ENCODE results near the gene DOCK8. TPM values are rescaled to one million over a fixed set of nuclear protein-coding genes. Genes with fewer than 3 reads are reported as not detected.

Gene DOCK8
- total and polyA plus RNA-seq, 2 experiments from 2014 or later = 0.94 to 1.2 TPM

- no peak overlapping the region for H3K4me3 Mint-ChIP-seq
Observed at GRCh38 chr9:437066-437465, 222.4 kb downstream of the DOCK8 start.

More at GRCh38 chr9:437066-437465, 222.4 kb downstream of the DOCK8 start:
- Histone ChIP-seq H3K36me3 (ENCODE audit: insufficient read depth) (no peaks in the 10 kb centered on the region), H3K27ac (ENCODE audit: low read depth) (no peak overlapping the region), H3K4me2 (no peak overlapping the region), H3K4me1 (ENCODE audit: insufficient read depth) (no peaks in the 10 kb centered on the region), H3K79me2 (replicated peaks; ENCODE audit: insufficient read depth) (no peaks in the 10 kb centered on the region), H3K4me3 (no peak overlapping the region), H3F3A (replicated peaks; ENCODE audit: low read depth) (no peaks in the 10 kb centered on the region), H2AFZ (no peak overlapping the region), H3K9me2 (ENCODE audit: insufficient read depth) (peaks cover 8% of the 10 kb centered on the region; the same call in 1 of the 2 replicates), H4K20me1 (replicated peaks; ENCODE audit: insufficient read depth) (no peaks in the 10 kb centered on the region), H3K27me3 (ENCODE audit: insufficient read depth) (no peaks in the 10 kb centered on the region)
- H3K9me3 Mint-ChIP-seq = no peaks in the 10 kb centered on the region
- no peaks in the 10 kb centered on the region for H3K36me3 Mint-ChIP-seq (ENCODE audit: low read depth)
- DNase-seq (ENCODE audit: low spot score) = no peak
- peaks cover 3% of the 10 kb centered on the region for H3K27me3 Mint-ChIP-seq (ENCODE audit: insufficient read depth, low read depth, poor library complexity)
- no peak overlapping the region for H3K27ac Mint-ChIP-seq
- no peak for ATAC-seq
- H3K4me1 Mint-ChIP-seq = no peaks in the 10 kb centered on the region
- TF ChIP-seq, protein P1, sequence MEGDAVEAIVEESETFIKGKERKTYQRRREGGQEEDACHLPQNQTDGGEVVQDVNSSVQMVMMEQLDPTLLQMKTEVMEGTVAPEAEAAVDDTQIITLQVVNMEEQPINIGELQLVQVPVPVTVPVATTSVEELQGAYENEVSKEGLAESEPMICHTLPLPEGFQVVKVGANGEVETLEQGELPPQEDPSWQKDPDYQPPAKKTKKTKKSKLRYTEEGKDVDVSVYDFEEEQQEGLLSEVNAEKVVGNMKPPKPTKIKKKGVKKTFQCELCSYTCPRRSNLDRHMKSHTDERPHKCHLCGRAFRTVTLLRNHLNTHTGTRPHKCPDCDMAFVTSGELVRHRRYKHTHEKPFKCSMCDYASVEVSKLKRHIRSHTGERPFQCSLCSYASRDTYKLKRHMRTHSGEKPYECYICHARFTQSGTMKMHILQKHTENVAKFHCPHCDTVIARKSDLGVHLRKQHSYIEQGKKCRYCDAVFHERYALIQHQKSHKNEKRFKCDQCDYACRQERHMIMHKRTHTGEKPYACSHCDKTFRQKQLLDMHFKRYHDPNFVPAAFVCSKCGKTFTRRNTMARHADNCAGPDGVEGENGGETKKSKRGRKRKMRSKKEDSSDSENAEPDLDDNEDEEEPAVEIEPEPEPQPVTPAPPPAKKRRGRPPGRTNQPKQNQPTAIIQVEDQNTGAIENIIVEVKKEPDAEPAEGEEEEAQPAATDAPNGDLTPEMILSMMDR (conservative IDR thresholded peaks at IDR 0.05; ENCODE audit: low read depth in 2 of 2) = no peak
- TF ChIP-seq EZH2phosphoT487 (IDR thresholded peaks at IDR 0.05; ENCODE audit: unreplicated experiment) (no peak), CREB1 (CRISPR knock-in tag; IDR thresholded peaks at IDR 0.05; ENCODE audit: low read depth) (no peak), NANOG (IDR thresholded peaks at IDR 0.05; ENCODE audit: borderline replicate concordance) (no peak), ETS1 (IDR thresholded peaks at IDR 0.05) (no peak), POLR2AphosphoS5 (IDR thresholded peaks at IDR 0.05; ENCODE audit: low read depth) (no peak), JUNB (IDR thresholded peaks at IDR 0.05; ENCODE audit: unreplicated experiment) (no peak), ZNF331 (CRISPR knock-in tag; IDR thresholded peaks at IDR 0.05; ENCODE audit: low read depth) (no peak), EZH2 (IDR thresholded peaks at IDR 0.05; ENCODE audit: low read depth, unreplicated experiment) (no peak), STAT1 (IDR thresholded peaks at IDR 0.05; ENCODE audit: unreplicated experiment) (no peak), ZNF462 (CRISPR knock-in tag; IDR thresholded peaks at IDR 0.05) (no peak), ZNF114 (CRISPR knock-in tag; IDR thresholded peaks at IDR 0.05) (no peak)
- TF ChIP-seq, protein P2, sequence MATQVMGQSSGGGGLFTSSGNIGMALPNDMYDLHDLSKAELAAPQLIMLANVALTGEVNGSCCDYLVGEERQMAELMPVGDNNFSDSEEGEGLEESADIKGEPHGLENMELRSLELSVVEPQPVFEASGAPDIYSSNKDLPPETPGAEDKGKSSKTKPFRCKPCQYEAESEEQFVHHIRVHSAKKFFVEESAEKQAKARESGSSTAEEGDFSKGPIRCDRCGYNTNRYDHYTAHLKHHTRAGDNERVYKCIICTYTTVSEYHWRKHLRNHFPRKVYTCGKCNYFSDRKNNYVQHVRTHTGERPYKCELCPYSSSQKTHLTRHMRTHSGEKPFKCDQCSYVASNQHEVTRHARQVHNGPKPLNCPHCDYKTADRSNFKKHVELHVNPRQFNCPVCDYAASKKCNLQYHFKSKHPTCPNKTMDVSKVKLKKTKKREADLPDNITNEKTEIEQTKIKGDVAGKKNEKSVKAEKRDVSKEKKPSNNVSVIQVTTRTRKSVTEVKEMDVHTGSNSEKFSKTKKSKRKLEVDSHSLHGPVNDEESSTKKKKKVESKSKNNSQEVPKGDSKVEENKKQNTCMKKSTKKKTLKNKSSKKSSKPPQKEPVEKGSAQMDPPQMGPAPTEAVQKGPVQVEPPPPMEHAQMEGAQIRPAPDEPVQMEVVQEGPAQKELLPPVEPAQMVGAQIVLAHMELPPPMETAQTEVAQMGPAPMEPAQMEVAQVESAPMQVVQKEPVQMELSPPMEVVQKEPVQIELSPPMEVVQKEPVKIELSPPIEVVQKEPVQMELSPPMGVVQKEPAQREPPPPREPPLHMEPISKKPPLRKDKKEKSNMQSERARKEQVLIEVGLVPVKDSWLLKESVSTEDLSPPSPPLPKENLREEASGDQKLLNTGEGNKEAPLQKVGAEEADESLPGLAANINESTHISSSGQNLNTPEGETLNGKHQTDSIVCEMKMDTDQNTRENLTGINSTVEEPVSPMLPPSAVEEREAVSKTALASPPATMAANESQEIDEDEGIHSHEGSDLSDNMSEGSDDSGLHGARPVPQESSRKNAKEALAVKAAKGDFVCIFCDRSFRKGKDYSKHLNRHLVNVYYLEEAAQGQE (IDR thresholded peaks at IDR 0.05; ENCODE audit: unreplicated experiment) = no peak

All from GM23338 (cell line).